Neural cell (in vitro differentiated cells): ENCODE data around the gene KYAT1. TPM values are rescaled to one million over a fixed set of nuclear protein-coding genes. Genes with fewer than 3 reads are reported as not detected.

Source experiments
- H2AFZ ChIP-seq: fragments of 200-600, 300-800 bp; sonication (generic), shearing (Covaris generic); 2 replicates; pipeline ENCODE4 v1.6.0; 2014; ENCODE audit warnings: low read depth, mild to moderate bottlenecking, antibody characterized with exemption, low read length, moderate library complexity
- H3F3A ChIP-seq: fragments of 200-600 bp; shearing (Covaris generic); 2 replicates; pipeline ENCODE4 v1.6.1; 2016; ENCODE audit warnings: mild to moderate bottlenecking, moderate library complexity, mixed read lengths, antibody characterized with exemption, low read length; ENCODE audit not compliant: insufficient read depth, poor library complexity, severe bottlenecking
- H3K27ac ChIP-seq: fragments of 200-600, 300-800 bp; sonication (generic), shearing (Covaris generic); 2 replicates; pipeline ENCODE4 v1.5.1; 2014; ENCODE audit warnings: mild to moderate bottlenecking, low read length, moderate library complexity
- H3K27me3 ChIP-seq: fragments of 300-800, 200-600 bp; sonication (generic), shearing (Covaris generic); 2 replicates; pipeline ENCODE4 v1.6.0; 2014; ENCODE audit warnings: mild to moderate bottlenecking, low read depth, low read length, moderate library complexity; ENCODE audit not compliant: insufficient read depth
- H3K36me3 ChIP-seq: fragments of 300-800, 200-600 bp; sonication (generic), shearing (Covaris generic); 2 replicates; pipeline ENCODE4 v1.5.1; 2014; ENCODE audit warnings: mild to moderate bottlenecking, antibody characterized with exemption, low read length, moderate library complexity; ENCODE audit not compliant: insufficient read depth
- H3K4me2 ChIP-seq: fragments of 300-800, 200-600 bp; sonication (generic), shearing (Covaris generic); 2 replicates; pipeline ENCODE4 v1.6.0; 2014; ENCODE audit warnings: mild to moderate bottlenecking, low read length
- H3K4me3 ChIP-seq: fragments of 300-800, 200-600 bp; sonication (generic), shearing (Covaris generic); 2 replicates; pipeline ENCODE4 v1.5.1; 2014; ENCODE audit warnings: mild to moderate bottlenecking, low read length, moderate library complexity
- H3K79me2 ChIP-seq: fragments of 200-600 bp; shearing (Covaris generic); replicated peaks from 2 replicates; pipeline ENCODE4 v1.6.0; 2014; ENCODE audit warnings: mild to moderate bottlenecking, low read length, moderate library complexity; ENCODE audit not compliant: insufficient read depth
- H3K9ac ChIP-seq: fragments of 300-800, 200-600 bp; sonication (generic), shearing (Covaris generic); 2 replicates; pipeline ENCODE4 v1.6.1; 2016; ENCODE audit warnings: mild to moderate bottlenecking, low read length, mixed read lengths
- H3K9me2 ChIP-seq: fragments of 200-600 bp; shearing (Covaris generic); 2 replicates; pipeline ENCODE4 v1.6.1; 2016; ENCODE audit warnings: mild to moderate bottlenecking, low read length, mixed read lengths; ENCODE audit not compliant: insufficient read depth
- H3K9me3 ChIP-seq: fragments of 200-600, 300-800 bp; sonication (generic), shearing (Covaris generic); 2 replicates; pipeline ENCODE4 v1.6.1; 2016; ENCODE audit warnings: mild to moderate bottlenecking, mixed run types, low read length, moderate library complexity, mixed read lengths
- H4K20me1 ChIP-seq: fragments of 200-600 bp; shearing (Covaris generic); 2 replicates; pipeline ENCODE4 v1.6.1; 2016; ENCODE audit warnings: mild to moderate bottlenecking, mixed run types; ENCODE audit not compliant: insufficient read depth
- CTCF ChIP-seq: fragments of 450-650 bp; IDR thresholded peaks from 2 replicates; pipeline ENCODE4 v1.5.1; 2014; ENCODE audit warnings: antibody characterized with exemption, mild to moderate bottlenecking, moderate library complexity; ENCODE audit not compliant: poor library complexity, severe bottlenecking
- EP300 ChIP-seq: fragments of 450-650 bp; conservative IDR thresholded peaks from 2 replicates; pipeline ENCODE4 v1.6.1; 2014; ENCODE audit warnings: antibody characterized with exemption, mild to moderate bottlenecking, moderate library complexity; ENCODE audit not compliant: poor library complexity, severe bottlenecking
- EZH2 ChIP-seq: fragments of 200-600, 300-800 bp; shearing (Covaris generic), sonication (generic); IDR thresholded peaks from 2 replicates; pipeline ENCODE4 v1.6.1; 2014; ENCODE audit warnings: antibody characterized with exemption, low read length, borderline replicate concordance, mild to moderate bottlenecking; ENCODE audit not compliant: insufficient read depth, poor library complexity, severe bottlenecking
- MXI1 ChIP-seq: fragments of 450-650 bp; conservative IDR thresholded peaks from 2 replicates; pipeline ENCODE4 v1.6.1; 2014; ENCODE audit warnings: antibody characterized with exemption, mild to moderate bottlenecking; ENCODE audit not compliant: poor library complexity, severe bottlenecking
- POLR2AphosphoS5 ChIP-seq: IDR thresholded peaks from 2 replicates; pipeline ENCODE4 v1.6.1; 2012
- RAD21 ChIP-seq: fragments of 450-650 bp; conservative IDR thresholded peaks from 2 replicates; pipeline ENCODE4 v1.6.1; 2014; ENCODE audit warnings: antibody characterized with exemption, mild to moderate bottlenecking, moderate library complexity
- SMC3 ChIP-seq: fragments of 450-650 bp; conservative IDR thresholded peaks from 2 replicates; pipeline ENCODE4 v1.6.1; 2014; ENCODE audit warnings: antibody characterized with exemption, mild to moderate bottlenecking, moderate library complexity; ENCODE audit not compliant: poor library complexity
- TAF1 ChIP-seq: IDR thresholded peaks from 2 replicates; pipeline ENCODE4 v1.6.1; 2012; ENCODE audit warnings: low read depth
- polyA plus RNA-seq: library from polyadenylated mRNA; depleted of rRNA; stranded (reverse); fragments of >200 nt; gene quantifications from 2 replicates; pipeline ENCODE4 v1.2.3, GENCODE V29; 2014
- TF ChIP-seq, protein P1 (sequence below): IDR thresholded peaks from 2 replicates; pipeline ENCODE4 v1.6.1; 2012; ENCODE audit warnings: borderline replicate concordance

Gene KYAT1
- polyA plus RNA-seq, 1 donor from 2014 or later, result 22.6 TPM

- no peaks in the 10 kb centered on the region for H3K9me2 ChIP-seq
- no peaks in the 10 kb centered on the region for H3K27me3 ChIP-seq
- H3K4me2 ChIP-seq, result no peak overlapping the region
- no peaks in the 10 kb centered on the region for H3K79me2 ChIP-seq
- H4K20me1 ChIP-seq, result no peaks in the 10 kb centered on the region
- peaks cover 6% of the 10 kb centered on the region for H3K36me3 ChIP-seq
- no peaks in the 10 kb centered on the region for H3K9me3 ChIP-seq
- H3K27ac ChIP-seq, result no peak overlapping the region
- no peak overlapping the region for H2AFZ ChIP-seq
- H3F3A ChIP-seq, result no peaks in the 10 kb centered on the region
- H3K9ac ChIP-seq, result no peak overlapping the region
- TF ChIP-seq MXI1 (no peak), CTCF (no peak), SMC3 (no peak), EP300 (no peak), EZH2 (no peak), RAD21 (no peak), TAF1 (no peak), POLR2AphosphoS5 (no peak)
- TF ChIP-seq, protein P1, sequence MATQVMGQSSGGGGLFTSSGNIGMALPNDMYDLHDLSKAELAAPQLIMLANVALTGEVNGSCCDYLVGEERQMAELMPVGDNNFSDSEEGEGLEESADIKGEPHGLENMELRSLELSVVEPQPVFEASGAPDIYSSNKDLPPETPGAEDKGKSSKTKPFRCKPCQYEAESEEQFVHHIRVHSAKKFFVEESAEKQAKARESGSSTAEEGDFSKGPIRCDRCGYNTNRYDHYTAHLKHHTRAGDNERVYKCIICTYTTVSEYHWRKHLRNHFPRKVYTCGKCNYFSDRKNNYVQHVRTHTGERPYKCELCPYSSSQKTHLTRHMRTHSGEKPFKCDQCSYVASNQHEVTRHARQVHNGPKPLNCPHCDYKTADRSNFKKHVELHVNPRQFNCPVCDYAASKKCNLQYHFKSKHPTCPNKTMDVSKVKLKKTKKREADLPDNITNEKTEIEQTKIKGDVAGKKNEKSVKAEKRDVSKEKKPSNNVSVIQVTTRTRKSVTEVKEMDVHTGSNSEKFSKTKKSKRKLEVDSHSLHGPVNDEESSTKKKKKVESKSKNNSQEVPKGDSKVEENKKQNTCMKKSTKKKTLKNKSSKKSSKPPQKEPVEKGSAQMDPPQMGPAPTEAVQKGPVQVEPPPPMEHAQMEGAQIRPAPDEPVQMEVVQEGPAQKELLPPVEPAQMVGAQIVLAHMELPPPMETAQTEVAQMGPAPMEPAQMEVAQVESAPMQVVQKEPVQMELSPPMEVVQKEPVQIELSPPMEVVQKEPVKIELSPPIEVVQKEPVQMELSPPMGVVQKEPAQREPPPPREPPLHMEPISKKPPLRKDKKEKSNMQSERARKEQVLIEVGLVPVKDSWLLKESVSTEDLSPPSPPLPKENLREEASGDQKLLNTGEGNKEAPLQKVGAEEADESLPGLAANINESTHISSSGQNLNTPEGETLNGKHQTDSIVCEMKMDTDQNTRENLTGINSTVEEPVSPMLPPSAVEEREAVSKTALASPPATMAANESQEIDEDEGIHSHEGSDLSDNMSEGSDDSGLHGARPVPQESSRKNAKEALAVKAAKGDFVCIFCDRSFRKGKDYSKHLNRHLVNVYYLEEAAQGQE, result no peak
- no peak overlapping the region for H3K4me3 ChIP-seq
Observed at GRCh38 chr9:128905964-128906363, 24.2 kb upstream of the KYAT1 start.

- peaks cover 6% of the 10 kb centered on the region for H3K36me3 ChIP-seq
Observed at GRCh38 chr9:128903871-128904620, 22.3 kb upstream of the KYAT1 start.

More at GRCh38 chr9:128903871-128904620, 22.3 kb upstream of the KYAT1 start:
- Histone ChIP-seq H3K9ac (no peak overlapping the region), H4K20me1 (no peaks in the 10 kb centered on the region), H3K9me2 (no peaks in the 10 kb centered on the region), H3K27me3 (no peaks in the 10 kb centered on the region), H3K79me2 (no peaks in the 10 kb centered on the region), H3K4me3 (no peak overlapping the region), H3K9me3 (no peaks in the 10 kb centered on the region), H3K27ac (no peak overlapping the region), H3K4me2 (no peak overlapping the region), H2AFZ (no peak overlapping the region), H3F3A (no peaks in the 10 kb centered on the region)
- TF ChIP-seq, protein P1, result no peak
- TF ChIP-seq TAF1, result no peak
- no peak for TF ChIP-seq SMC3
- TF ChIP-seq POLR2AphosphoS5, result no peak
